DMS114 treated with DMSO at 0.1 percent for 48 hours (cell line): Measurements from ENCODE around the gene P2RY6.

Source experiments
- DNase-seq: peaks from one replicate; lab custom pipeline; 2025; ENCODE audit not compliant: unreplicated experiment; lab: John Stamatoyannopoulos, UW

The P2RY6 gene

GRCh38 chr11:73275381-73275750 is 3.2 kb downstream of the P2RY6 start:
- DNase-seq, result no peak

- no peak for DNase-seq
Observed at GRCh38 chr11:73277467-73277866, 5.3 kb downstream of the P2RY6 start.

- no peak for DNase-seq
Observed at GRCh38 chr11:73280626-73281025, 8.5 kb downstream of the P2RY6 start.

GRCh38 chr11:73281201-73281741 is 9.1 kb downstream of the P2RY6 start:
- DNase-seq, result no peak

GRCh38 chr11:73281796-73282660 is 9.9 kb downstream of the P2RY6 start:
- DNase-seq, result no peak

GRCh38 chr11:73283276-73284000 is 11.3 kb downstream of the P2RY6 start:
- DNase-seq, result no peak

DNA sequence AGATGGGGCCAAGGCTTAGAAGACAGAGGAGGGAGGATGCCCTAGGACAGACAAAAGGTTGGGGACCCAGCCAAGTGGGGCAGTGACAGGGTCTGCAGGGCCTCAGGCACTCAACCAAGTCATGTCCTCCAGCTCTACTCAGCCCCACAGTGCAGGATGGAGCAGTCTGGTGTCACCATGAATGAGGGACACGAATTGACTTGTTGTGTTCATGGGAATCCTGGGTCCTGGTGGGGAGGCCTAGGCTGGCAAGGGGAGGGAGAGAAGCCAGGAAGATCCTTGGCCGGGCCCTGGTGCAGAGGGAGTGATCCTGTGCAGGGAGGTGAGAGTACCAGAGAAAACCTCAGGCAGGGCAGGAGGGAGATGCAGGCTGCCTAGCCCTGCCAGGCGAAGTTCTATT is 12.0 kb downstream of the P2RY6 start:
- no peak for DNase-seq

DNA sequence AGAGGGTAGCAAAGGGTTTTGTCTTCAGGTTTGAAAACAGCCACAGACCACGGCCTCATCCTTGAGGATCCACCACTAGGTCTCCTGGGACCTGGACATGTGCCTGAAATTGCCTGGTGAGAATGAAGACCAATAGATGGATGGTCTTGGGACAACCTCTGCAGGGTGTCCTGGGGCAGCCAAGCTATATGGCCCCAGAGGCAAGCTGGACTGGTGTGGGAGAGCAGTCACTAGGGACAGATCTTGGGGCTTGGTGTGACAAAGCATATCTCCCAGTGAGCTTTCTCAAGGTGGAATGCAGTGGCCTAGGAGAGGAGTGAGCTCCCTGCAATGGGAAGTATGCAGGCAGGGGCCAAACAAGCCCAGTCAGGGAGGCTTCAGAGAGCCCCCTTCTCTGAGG is 13.6 kb downstream of the P2RY6 start:
- no peak for DNase-seq

GRCh38 chr11:73286240-73286810 is 14.2 kb downstream of the P2RY6 start:
- DNase-seq, result no peak

DNA sequence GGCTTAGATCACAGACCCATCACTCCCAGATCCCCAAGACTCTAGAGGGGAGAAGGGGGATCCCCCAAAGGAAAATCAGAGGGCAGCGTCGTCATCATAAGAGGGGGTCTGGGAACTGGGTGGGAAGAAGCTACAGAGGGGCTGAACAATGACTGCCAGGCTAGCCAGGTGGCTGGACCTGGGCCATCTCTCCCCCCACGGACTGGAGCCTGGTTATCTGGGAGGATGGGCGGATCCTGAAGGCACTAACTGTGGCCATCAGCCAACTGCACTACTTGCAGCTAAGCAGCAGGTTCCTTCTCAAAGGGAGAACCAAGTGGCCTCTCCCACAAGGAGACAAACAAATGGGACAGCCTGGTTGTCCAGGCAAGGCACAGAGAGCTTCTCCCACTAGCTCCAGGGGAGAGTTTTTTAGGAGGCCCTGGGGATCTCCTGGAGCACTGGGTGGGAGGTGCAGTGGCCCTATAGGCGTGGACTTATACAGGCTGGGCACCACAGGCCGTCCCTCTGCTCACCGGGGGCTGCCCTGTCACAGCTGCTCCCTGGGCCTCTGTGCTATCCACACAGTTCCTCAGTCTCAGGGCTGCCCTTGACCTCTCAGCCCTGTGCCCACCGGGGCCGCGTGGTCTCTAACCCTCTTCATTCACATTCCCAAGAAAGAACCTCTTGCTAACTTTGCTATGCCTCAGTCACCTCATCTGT is 15.4 kb downstream of the P2RY6 start:
- DNase-seq, result no peak

DNA sequence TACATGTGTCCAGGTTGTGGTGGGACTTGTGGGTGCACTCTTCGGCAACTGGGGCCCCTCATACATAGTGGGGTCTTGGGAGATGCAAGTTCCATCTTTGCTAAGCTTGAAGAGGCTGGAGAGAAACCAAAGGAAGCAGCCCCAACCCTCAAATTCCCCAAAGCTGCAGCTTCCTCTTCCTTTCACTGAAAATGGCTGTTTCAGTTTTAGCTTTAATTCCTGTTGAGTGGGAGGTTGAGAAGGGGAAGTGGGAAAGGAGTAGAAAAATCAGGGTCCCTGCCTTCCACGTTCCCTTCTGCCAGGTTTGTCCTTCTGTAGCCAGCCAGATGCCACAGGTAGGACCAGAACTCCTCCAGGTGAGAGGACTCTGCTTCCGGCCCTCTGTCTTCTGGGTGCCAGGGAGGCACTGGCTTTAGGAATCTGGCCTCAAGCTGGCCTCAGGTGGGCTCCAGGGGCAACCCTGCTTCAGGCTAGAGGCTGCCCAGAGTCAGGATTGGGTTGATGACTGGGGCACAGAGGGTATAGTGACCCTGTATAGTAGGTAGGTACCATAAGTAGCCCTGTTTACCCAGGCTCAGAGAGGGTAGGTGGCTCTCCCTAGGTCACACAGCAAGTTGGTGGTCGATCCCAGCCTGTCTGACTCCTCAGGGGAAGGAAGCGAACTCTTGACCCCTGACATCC is 16.2 kb downstream of the P2RY6 start:
- no peak for DNase-seq

GRCh38 chr11:73288873-73289707 is 17.0 kb downstream of the P2RY6 start:
- DNase-seq, result peak; percentile 11

- no peak for DNase-seq
Observed at GRCh38 chr11:73290536-73290935, 18.4 kb downstream of the P2RY6 start.

DNA sequence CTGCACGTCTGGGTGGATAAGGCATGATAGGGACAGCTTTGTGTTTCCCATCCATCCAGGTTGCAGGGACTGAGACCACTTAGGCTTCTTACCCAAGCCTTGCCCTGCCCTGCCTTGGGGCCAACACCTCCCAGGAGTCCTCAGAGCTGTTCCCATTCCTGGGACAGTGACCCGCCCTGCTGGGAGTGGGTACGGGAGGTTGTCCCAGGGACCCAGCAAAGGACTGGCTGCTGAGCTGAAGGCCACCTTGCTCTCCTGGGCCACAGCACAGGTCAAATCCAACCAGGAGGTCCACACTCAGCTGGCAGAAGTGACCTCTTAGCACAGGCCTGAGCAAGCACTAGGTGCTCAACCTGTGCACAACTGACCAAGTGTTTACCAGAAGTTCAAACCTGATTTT is 19.1 kb downstream of the P2RY6 start:
- DNase-seq, result no peak

- no peak for DNase-seq
Observed at GRCh38 chr11:73291781-73292524, 19.8 kb downstream of the P2RY6 start.

GRCh38 chr11:73292525-73292894 is 20.4 kb downstream of the P2RY6 start:
- no peak for DNase-seq

DNA sequence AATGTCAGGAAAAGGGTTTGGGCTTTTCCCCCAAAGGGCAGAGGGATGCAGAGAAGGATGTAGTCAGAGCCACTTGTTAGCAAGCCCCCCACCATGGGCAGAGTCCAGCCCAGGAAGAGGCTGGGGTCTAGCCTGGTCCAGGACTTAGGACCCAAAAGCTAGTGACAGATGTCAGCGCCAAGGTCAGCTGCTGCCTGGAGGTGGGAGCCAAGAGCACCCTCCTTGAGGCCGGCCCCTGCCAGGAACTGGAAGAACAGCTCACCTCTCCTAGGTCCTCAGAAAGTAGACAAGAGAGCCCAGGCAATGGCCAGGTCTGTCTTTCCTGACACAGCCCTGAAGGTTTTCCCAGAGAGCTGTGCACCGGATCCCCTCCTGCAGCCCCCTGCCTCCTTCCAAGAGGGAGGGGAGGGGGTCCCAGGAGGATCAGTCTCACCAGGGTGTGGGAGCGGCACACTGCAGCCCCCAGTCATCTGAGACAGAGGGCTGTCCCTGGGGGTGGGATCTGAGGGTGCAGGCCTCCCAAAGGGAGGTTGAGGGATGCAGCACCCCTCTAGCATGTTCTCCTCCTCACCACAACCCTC is 21.3 kb downstream of the P2RY6 start:
- DNase-seq, result no peak

- DNase-seq, result no peak
Observed at GRCh38 chr11:73294604-73295003, 22.5 kb downstream of the P2RY6 start.
